Muscle of back (tissue), 13 donors: Measurements from ENCODE around the gene GPRC5C. TPM values are rescaled to one million over a fixed set of nuclear protein-coding genes. Genes with fewer than 3 reads are reported as not detected.

Source experiments
- DNase-seq, 3 donors: peaks; one replicate each; pipeline versions ENCODE4 v3.0.0 to v3.0.0-alpha.2; 2013
- long read RNA-seq, 9 donors: transcript quantifications; one replicate each; lab custom pipeline, GENCODE V29; 2026
- polyA plus RNA-seq, 10 donors: library from polyadenylated mRNA; unstranded; fragments of 120-200 nt; gene quantifications; one replicate each; pipeline ENCODE4 v1.2.1, GENCODE V29; 2013; ENCODE audit not compliant: insufficient read length in 10 of 10

The GPRC5C gene
- 10 to 100 TPM; 19.5 to 33.8 (median 27.4) TPM for polyA plus RNA-seq
- long read RNA-seq, donor 1, partial matches to known transcripts: 0 of 4 reads
- long read RNA-seq, donor 1, other reads (novel, unspliced or antisense): 0 of 4 reads
- long read RNA-seq, donor 2, transcript GPRC5C-202 (4 exons, 2,988 nt): major isoform, 7 of 12 reads
- long read RNA-seq, donor 2, partial matches to known transcripts: 0 of 12 reads
- long read RNA-seq, donor 2, other reads (novel, unspliced or antisense): 0 of 12 reads
- long read RNA-seq, donor 3, partial matches to known transcripts: 0 of 2 reads
- long read RNA-seq, donor 3, other reads (novel, unspliced or antisense): 0 of 2 reads
- long read RNA-seq, donor 4, partial matches to known transcripts: 0 of 2 reads
- long read RNA-seq, donor 4, other reads (novel, unspliced or antisense): 0 of 2 reads
- long read RNA-seq, donor 5, transcript GPRC5C-207 (1 exons, 2,224 nt): major isoform, 9 of 18 reads
- long read RNA-seq, donor 5, partial matches to known transcripts: 0 of 18 reads
- long read RNA-seq, donor 5, other reads (novel, unspliced or antisense): 8 of 18 reads
- long read RNA-seq, donor 6, transcript GPRC5C-202 (4 exons, 2,988 nt): major isoform, 8 of 21 reads
- long read RNA-seq, donor 6, partial matches to known transcripts: 8 of 21 reads
- long read RNA-seq, donor 6, other reads (novel, unspliced or antisense): 0 of 21 reads
- long read RNA-seq, donor 7, partial matches to known transcripts: 0 of 5 reads
- long read RNA-seq, donor 7, other reads (novel, unspliced or antisense): 0 of 5 reads
- long read RNA-seq, donor 8: 0 reads
- long read RNA-seq, donor 9, partial matches to known transcripts: 0 of 1 reads
- long read RNA-seq, donor 9, other reads (novel, unspliced or antisense): 0 of 1 reads

GRCh38 chr17:74431568-74432423 lies at the start of gene GPRC5C:
Gene GPRC5C (plus strand): TSS chr17:74432088. CDS start chr17:74439777, 7,689 bp downstream.
- peak in 2 of 3 donors; percentile 62 to 84 for DNase-seq

DNA sequence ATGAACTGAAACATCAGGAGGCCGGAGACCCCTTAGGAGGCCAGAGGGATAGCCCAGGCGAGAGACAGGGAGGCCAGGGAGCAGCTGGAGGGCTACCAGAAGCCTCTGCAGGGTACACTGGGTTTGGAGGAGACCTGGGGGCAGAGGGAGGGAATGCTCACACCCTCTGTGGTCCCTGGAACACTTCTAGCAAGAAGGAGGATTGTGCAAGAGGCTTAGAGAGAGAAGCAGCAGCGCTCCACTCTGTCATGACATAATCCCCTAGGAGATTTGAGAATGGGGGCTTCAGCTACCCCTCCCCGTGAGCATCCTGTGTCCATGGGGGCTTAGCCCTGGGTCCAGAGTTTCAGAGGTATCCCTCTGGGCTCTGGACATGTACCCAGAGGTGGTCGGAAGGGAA lies 48.7 kb upstream of the GPRC5C start:
- no peak for DNase-seq

DNA sequence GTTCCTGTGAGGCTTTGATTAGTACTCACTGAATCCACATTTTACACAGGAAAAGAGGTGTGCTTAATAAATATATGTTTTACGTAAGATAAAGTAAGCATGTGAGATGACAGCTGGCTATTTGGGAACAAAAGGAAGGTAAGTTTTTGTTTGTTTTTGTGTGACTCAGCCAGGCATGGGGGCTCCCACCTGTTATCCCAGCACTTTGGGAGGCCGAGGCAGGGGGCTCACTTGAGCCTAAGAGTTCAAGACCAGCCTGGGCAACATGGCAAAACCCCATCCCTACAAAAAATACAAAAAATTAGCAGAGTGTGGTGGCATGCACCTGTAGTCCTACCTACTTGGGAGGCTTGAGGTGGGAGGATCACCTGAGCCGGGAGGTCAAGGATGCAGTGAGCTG lies 46.7 kb upstream of the GPRC5C start:
- DNase-seq: no peak

- DNase-seq: peak in 1 of 3 donors; percentile 55
These were observed 45.5 kb upstream of the GPRC5C start for GRCh38 chr17:74386386-74386785.

- DNase-seq: no peak
These were observed 44.3 kb upstream of the GPRC5C start for GRCh38 chr17:74387365-74388218.

DNA sequence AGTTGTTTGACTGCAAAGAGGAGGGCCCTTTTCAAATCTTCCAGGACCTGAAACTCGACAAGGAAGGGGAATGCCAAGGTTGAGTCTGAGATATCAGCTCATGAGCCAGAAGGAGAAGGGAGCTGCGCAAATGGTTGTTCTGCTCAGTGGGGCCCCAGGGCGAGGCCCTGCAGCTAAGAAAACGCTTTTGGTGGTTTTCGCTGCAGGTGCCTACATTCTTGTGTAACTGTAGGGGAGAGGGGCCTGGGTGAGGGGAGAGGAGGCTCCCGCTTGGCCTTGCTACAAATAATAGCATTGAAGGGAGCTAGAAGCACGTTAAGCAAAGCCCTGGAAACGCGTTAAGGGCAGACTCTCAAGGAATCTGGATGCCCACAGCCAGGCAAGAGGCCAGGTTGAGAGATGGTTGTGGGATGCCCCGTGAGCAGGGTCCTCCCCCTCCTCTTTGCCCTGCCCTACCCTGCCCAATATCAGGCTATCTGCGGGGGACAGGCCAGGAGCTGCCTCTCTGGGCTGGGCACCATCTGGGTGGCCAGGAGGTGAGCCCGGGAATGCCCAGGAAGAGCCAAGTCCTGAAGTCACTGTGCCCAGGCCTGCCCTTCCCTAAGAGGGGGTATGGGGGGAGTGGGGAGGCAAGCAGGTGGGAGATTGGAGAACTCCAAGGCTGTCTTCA lies 42.7 kb upstream of the GPRC5C start:
- no peak for DNase-seq

- DNase-seq: no peak
These were observed 41.8 kb upstream of the GPRC5C start for GRCh38 chr17:74389937-74390679.

GRCh38 chr17:74390680-74391653 lies 40.9 kb upstream of the GPRC5C start:
- no peak for DNase-seq

DNA sequence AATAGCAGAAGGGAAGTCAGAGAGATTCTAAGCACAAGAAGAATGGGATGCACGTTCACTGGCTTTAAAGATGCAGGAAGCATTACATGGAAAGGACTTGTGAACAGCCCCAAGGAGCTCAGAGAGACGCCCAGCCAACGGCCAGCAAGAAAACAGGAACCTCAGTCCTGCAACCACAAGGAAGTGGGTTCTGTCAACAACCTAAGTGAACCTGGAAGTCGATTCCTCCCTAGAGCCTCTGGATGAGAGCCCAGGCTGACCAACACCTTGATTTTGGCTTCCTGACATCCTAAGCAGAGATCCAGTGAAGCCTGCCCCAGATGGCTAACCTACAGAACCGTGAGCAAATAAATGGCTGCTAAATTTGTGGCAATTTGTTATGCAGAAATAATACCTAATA lies 40.1 kb upstream of the GPRC5C start:
- no peak for DNase-seq

DNA sequence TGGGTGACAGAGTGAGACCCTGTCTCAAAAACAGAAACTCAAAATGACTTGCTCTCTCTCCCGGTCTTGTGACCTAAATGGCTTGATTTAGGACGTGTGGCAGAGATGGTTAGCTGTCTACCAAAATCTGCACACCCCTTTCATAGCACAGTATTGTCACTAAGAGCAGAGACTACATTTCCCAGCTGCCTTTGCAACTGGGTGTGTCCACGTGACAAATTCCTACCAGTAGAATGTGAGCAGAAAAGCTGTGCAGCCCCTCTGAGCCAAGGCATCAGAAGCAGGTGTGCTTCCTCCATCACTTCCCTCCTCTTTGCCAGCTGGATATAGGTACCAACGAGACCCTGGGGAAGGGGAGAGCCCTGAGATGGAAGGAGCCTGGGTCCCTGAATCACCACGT lies 39.0 kb upstream of the GPRC5C start:
- DNase-seq: no peak

- no peak for DNase-seq
These were observed 38.4 kb upstream of the GPRC5C start for GRCh38 chr17:74393346-74393942.

- DNase-seq: no peak
These were observed 37.5 kb upstream of the GPRC5C start for GRCh38 chr17:74394275-74394950.

GRCh38 chr17:74394977-74395376 lies 36.9 kb upstream of the GPRC5C start:
- DNase-seq: no peak

DNA sequence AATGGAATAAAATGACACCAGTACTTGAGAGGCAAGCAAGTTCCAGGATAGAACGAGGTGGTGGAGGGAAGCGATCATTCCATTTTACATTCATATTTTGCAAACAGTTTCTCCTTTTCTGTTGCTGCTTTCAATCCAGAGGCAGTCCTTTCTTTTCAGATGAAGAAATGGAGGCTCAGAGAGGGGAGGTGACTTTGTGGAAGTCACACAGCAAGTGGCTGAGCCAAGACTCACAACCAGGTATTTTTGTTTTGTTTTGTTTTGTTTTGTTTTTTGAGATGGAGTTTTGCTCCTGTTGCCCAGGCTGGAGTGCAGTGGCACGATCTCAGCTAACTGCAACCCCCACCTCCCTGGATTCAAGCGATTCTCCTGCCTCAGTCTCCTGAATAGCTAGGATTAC lies 35.3 kb upstream of the GPRC5C start:
- no peak for DNase-seq

DNA sequence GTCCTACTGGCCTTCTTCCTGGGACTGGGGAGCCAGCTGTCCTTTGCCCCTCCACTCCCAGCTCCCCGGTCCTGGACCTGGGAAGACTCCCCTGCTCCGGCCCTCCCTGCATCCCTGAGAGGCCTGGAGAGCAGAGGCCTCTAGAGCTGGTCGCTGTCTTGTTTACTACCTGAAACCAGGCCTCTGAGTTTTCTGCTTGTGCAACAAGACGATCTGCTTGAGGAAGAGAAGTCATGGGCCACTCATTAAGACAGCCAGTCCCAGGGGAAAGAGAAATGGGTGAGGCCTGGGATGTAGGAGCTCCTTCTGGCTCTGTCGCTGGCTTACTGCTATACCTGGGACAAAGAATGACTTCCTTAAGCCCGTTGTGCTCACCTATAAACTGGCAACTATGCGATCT lies 29.8 kb upstream of the GPRC5C start:
- DNase-seq: no peak

- no peak for DNase-seq
These were observed 28.3 kb upstream of the GPRC5C start for GRCh38 chr17:74403512-74404137.

DNA sequence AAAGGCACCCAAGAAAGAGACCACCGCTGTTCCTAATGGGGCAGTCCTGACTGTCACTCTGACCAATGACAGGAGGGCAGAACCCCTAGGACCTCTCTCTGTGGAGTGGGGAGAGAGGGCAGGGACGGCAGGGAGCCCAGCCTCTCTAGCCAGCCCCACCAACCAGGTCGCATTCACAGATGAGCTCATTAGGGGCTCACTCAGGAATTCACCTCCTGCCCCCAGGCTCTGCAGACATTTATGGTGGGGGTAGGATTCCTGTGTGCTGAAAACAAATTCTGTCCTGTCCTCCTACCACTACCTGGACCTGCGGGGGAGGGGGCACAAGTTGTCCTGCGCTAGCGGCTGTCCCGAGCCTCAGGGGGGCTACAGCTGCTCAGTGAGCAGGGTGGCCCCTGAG lies 27.7 kb upstream of the GPRC5C start:
- no peak for DNase-seq
